Measurements from ENCODE around the gene MED13L.

DNA sequence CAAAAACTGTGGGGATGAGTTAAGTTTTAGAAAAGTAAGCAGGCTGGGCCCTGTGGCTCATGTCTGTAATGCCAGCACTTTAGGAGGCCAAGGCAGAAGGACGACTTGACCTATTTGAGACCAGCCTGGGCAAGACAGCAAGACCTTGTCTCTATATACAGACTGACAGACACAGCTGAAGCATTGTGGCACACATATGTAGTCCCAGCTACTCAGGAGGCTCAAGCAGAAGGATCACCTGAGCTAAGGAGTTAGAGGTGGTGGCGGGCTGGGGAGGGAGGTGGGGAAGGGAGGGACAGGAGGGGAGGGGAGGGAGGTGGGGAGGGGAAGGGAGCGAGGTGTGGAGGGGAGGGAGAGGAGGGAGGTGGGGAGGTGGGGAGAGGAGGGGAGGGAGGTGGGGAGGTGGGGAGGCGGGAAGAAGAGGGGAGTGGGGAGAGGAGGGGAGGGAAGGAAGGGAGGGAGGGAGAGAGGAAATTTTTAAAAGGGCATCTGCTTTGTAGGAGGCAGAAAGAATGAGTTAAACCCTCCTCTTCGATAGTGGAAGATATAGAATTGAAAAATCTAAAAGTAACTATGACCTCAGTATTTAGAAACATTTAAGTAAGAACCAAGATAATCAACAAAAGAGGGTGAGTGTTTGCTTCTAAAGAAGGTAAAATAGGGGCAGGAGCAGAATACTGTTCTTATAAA is 30.9 kb downstream of the MED13L start:
- TF ChIP-seq, protein P1, sequence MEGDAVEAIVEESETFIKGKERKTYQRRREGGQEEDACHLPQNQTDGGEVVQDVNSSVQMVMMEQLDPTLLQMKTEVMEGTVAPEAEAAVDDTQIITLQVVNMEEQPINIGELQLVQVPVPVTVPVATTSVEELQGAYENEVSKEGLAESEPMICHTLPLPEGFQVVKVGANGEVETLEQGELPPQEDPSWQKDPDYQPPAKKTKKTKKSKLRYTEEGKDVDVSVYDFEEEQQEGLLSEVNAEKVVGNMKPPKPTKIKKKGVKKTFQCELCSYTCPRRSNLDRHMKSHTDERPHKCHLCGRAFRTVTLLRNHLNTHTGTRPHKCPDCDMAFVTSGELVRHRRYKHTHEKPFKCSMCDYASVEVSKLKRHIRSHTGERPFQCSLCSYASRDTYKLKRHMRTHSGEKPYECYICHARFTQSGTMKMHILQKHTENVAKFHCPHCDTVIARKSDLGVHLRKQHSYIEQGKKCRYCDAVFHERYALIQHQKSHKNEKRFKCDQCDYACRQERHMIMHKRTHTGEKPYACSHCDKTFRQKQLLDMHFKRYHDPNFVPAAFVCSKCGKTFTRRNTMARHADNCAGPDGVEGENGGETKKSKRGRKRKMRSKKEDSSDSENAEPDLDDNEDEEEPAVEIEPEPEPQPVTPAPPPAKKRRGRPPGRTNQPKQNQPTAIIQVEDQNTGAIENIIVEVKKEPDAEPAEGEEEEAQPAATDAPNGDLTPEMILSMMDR (conservative IDR thresholded peaks at IDR 0.05; ENCODE audit: low read depth, low read length): no peak
- no peak for TF ChIP-seq EZH2 (IDR thresholded peaks at IDR 0.05; ENCODE audit: borderline replicate concordance, low read depth, low read length, poor library complexity, severe bottlenecking)

Data from A673 (cell line).